ENCODE results near the gene RHOC.

RHOC gene

GRCh38 chr1:112695276-112695675 is 11.7 kb downstream of the RHOC start:
- H3K4me1 Mint-ChIP-seq = peaks cover 25% of the 10 kb centered on the region
- no peaks in the 10 kb centered on the region for H3K9me3 Mint-ChIP-seq
- H3K27me3 Mint-ChIP-seq (ENCODE audit: low read depth) = peaks cover 4% of the 10 kb centered on the region
- no peak for TF ChIP-seq CTCF (IDR thresholded peaks at IDR 0.05; ENCODE audit: unreplicated experiment in 3 of 3)
- H3K27ac Mint-ChIP-seq = no peak overlapping the region
- H3K4me3 Mint-ChIP-seq = no peak overlapping the region
- H3K36me3 Mint-ChIP-seq (ENCODE audit: low read depth) = peaks cover 71% of the 10 kb centered on the region

GRCh38 chr1:112694363-112694929 is 12.5 kb downstream of the RHOC start:
- Mint-ChIP-seq H3K4me3 (no peak overlapping the region), H3K9me3 (no peaks in the 10 kb centered on the region), H3K4me1 (peaks cover 16% of the 10 kb centered on the region), H3K27me3 (ENCODE audit: low read depth) (peaks cover 3% of the 10 kb centered on the region), H3K27ac (no peak overlapping the region), H3K36me3 (ENCODE audit: low read depth) (peaks cover 69% of the 10 kb centered on the region)
- no peak for TF ChIP-seq CTCF (IDR thresholded peaks at IDR 0.05; ENCODE audit: unreplicated experiment in 3 of 3)

- Mint-ChIP-seq H3K27ac (no peak overlapping the region), H3K4me1 (peaks cover 13% of the 10 kb centered on the region), H3K4me3 (no peak overlapping the region), H3K9me3 (no peaks in the 10 kb centered on the region), H3K27me3 (ENCODE audit: low read depth) (no peaks in the 10 kb centered on the region), H3K36me3 (ENCODE audit: low read depth) (peaks cover 65% of the 10 kb centered on the region)
- TF ChIP-seq CTCF (IDR thresholded peaks at IDR 0.05; ENCODE audit: unreplicated experiment in 3 of 3) = no peak
Observed at GRCh38 chr1:112693821-112694220, 13.1 kb downstream of the RHOC start.

- no peaks in the 10 kb centered on the region for H3K27me3 Mint-ChIP-seq (ENCODE audit: low read depth)
- TF ChIP-seq CTCF (IDR thresholded peaks at IDR 0.05; ENCODE audit: unreplicated experiment in 3 of 3) = no peak
- no peaks in the 10 kb centered on the region for H3K9me3 Mint-ChIP-seq
- H3K27ac Mint-ChIP-seq = no peak overlapping the region
- peaks cover 18% of the 10 kb centered on the region for H3K4me1 Mint-ChIP-seq
- no peak overlapping the region for H3K4me3 Mint-ChIP-seq
- H3K36me3 Mint-ChIP-seq (ENCODE audit: low read depth) = peaks cover 60% of the 10 kb centered on the region
Observed at GRCh38 chr1:112692681-112693080, 14.2 kb downstream of the RHOC start.

GRCh38 chr1:112689842-112690237 is 17.1 kb downstream of the RHOC start:
- H3K4me1 Mint-ChIP-seq = peaks cover 17% of the 10 kb centered on the region
- H3K4me3 Mint-ChIP-seq = no peak overlapping the region
- H3K9me3 Mint-ChIP-seq = no peaks in the 10 kb centered on the region
- H3K27me3 Mint-ChIP-seq (ENCODE audit: low read depth) = no peaks in the 10 kb centered on the region
- peaks cover 45% of the 10 kb centered on the region for H3K36me3 Mint-ChIP-seq (ENCODE audit: low read depth)
- TF ChIP-seq CTCF (IDR thresholded peaks at IDR 0.05; ENCODE audit: unreplicated experiment in 3 of 3) = no peak
- H3K27ac Mint-ChIP-seq = no peak overlapping the region

GRCh38 chr1:112689196-112689841 is 17.6 kb downstream of the RHOC start:
- H3K27ac Mint-ChIP-seq = peak overlapping the region; percentile 76 to 81 (median 77)
- H3K27me3 Mint-ChIP-seq (ENCODE audit: low read depth) = no peaks in the 10 kb centered on the region
- TF ChIP-seq CTCF (IDR thresholded peaks at IDR 0.05; ENCODE audit: unreplicated experiment in 3 of 3) = no peak
- H3K4me1 Mint-ChIP-seq = peaks cover 17% of the 10 kb centered on the region
- H3K4me3 Mint-ChIP-seq = no peak overlapping the region
- H3K9me3 Mint-ChIP-seq = no peaks in the 10 kb centered on the region
- H3K36me3 Mint-ChIP-seq (ENCODE audit: low read depth) = peaks cover 45% of the 10 kb centered on the region
